Esophagus muscularis mucosa (tissue), 3 donors: Measurements from ENCODE around the gene RNU5B-1.

ENCODE experiments used
- POLR2AphosphoS5 ChIP-seq, 2 donors: sonication (generic); formaldehyde crosslinking; IDR thresholded peaks; one replicate each; pipeline ENCODE4 v1.6.1; 2017; ENCODE audit warnings: antibody characterized with exemption in 2 of 2
- TF ChIP-seq, protein P1 (sequence below), 3 experiments: fragments of 200-600 bp in 2 of 3; fragments of 450-650 bp in 1 of 3; sonication (generic) in 2 of 3; IDR thresholded peaks; one replicate each; pipeline ENCODE4 v1.5.1; 2017 to 2019; ENCODE audit warnings: antibody characterized with exemption in 3 of 3, mild to moderate bottlenecking in 2 of 3, moderate library complexity in 1 of 3

DNA sequence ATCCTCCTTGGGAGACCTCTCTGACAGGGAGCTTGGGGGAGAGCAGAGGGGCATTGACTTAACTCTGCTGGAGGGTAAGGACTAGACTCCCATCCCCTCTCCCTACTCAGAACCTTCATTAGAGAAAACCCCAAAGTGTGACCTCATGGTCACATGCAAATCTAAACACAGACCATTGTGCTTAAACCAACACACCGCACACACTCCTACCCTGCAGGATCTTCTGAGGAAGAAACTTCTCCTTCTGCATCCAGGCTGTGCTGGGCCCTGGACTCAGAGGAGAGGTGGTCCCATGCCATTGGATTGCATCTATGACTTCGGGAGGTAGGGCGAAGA is 17.0 kb upstream of the RNU5B-1 start:
- TF ChIP-seq, protein P1, sequence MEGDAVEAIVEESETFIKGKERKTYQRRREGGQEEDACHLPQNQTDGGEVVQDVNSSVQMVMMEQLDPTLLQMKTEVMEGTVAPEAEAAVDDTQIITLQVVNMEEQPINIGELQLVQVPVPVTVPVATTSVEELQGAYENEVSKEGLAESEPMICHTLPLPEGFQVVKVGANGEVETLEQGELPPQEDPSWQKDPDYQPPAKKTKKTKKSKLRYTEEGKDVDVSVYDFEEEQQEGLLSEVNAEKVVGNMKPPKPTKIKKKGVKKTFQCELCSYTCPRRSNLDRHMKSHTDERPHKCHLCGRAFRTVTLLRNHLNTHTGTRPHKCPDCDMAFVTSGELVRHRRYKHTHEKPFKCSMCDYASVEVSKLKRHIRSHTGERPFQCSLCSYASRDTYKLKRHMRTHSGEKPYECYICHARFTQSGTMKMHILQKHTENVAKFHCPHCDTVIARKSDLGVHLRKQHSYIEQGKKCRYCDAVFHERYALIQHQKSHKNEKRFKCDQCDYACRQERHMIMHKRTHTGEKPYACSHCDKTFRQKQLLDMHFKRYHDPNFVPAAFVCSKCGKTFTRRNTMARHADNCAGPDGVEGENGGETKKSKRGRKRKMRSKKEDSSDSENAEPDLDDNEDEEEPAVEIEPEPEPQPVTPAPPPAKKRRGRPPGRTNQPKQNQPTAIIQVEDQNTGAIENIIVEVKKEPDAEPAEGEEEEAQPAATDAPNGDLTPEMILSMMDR (IDR thresholded peaks at IDR 0.05) = no peak
- TF ChIP-seq POLR2AphosphoS5 (IDR thresholded peaks at IDR 0.05) = no peak
